ENCODE measurements around the gene KIF26A. TPM values are rescaled to one million over a fixed set of nuclear protein-coding genes. Genes with fewer than 3 reads are reported as not detected.

Gene KIF26A
- total and polyA plus RNA-seq, 2 of the 13 experiments (the other 11 are each of a cell fraction or from before 2014, with no cell fraction given) = not detected

DNA sequence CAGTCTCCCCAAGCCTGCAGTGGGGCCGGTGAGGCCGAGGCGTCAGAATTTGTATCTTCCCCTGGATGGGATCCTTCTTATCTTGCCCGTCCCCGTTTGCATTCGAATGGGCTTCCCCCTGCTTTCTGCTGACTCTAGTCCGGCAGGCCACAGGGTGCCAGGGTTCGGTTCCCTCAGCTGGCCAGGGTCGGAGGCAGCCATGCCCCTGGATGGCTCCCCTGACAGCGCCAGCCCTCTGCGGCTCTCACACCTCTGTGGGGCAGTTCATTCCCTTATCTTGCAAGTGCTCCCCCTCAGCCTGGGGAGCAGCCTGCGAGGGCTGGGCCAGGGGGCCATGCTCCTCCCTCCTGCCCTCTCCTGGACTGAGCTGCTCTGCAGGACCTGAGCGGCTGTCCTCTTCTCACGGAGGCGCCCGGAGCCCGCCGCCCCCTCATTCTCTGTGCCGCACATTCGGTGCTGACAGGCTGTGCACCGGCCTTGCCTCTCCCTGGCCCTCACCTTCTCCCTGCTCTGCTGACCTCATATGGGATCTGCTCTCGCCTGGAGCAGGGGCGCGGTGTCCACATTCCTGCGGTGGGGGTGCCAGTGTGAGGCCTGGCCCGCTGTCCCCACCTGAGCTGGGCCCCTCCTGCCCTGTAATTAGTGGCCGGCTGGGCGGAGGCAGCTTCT is 32.8 kb downstream of the KIF26A start:
- no peak overlapping the region for H3K27ac ChIP-seq (ENCODE audit: extremely low read length, insufficient read depth, low read length)
- peaks cover 2% of the 10 kb centered on the region; the same call in 1 of the 2 replicates for H4K20me1 ChIP-seq (ENCODE audit: insufficient read depth, low read length)
- no peak overlapping the region for H2AFZ ChIP-seq (ENCODE audit: low read length)
- no TSS peak for BruUV-seq (replicated peaks)
- intact Hi-C loops (cut with micrococcal nuclease; ENCODE audit: unreplicated experiment) (no loop called here), in situ Hi-C loops (cut with HindIII; ENCODE audit: extremely low pct_ligation_motif_present, low pct_unique_long_range_greater_than_20kb) (no loop called here)
- no peak overlapping the region for H3K4me3 ChIP-seq (replicated peaks in 1 of 3; ENCODE audit: insufficient read depth in 1 of 3, low read depth in 2 of 3, low read length in 3 of 3)
- no peaks in the 10 kb centered on the region for H3K79me2 ChIP-seq (ENCODE audit: insufficient read depth, low read length)
- peak; percentile 11 for TF ChIP-seq TEAD3 (CRISPR knock-in tag; optimal IDR thresholded peaks at IDR 0.05; ENCODE audit: borderline replicate concordance)
- TF ChIP-seq GZF1 (CRISPR knock-in tag; IDR thresholded peaks at IDR 0.05) = no peak
- CTCF ChIA-PET (ENCODE audit: low intra/inter-chr PET ratio, low total read pairs) = no interaction called here
- 8% methylated on average over 17 of the region's 28 CpGs for WGBS (ENCODE audit: low lambda C conversion rate)
- no peaks in the 10 kb centered on the region for H3K36me3 ChIP-seq (replicated peaks in 1 of 2; ENCODE audit: control insufficient read depth in 1 of 2, insufficient read depth in 2 of 2, low read length in 2 of 2)
- H3K4me2 ChIP-seq (ENCODE audit: low read depth, low read length) = no peak overlapping the region
- H3K9me3 ChIP-seq (ENCODE audit: low read length) = no peaks in the 10 kb centered on the region
- no peaks in the 10 kb centered on the region for H3K4me1 ChIP-seq (ENCODE audit: insufficient read depth, low read length)
- H3K9ac ChIP-seq (ENCODE audit: insufficient read depth, low read depth, low read length) = no peak overlapping the region
- peaks cover 16 to 78% of the 10 kb centered on the region in 2 experiments; a peak in 4 of 5 replicates for H3K27me3 ChIP-seq (ENCODE audit: control insufficient read depth in 1 of 2, insufficient read depth in 2 of 2, low read length in 2 of 2)
- POLR2A ChIA-PET = no interaction called here
- FAIRE-seq = no peak
- no peak for DNase-seq (ENCODE audit: low spot score)
- peak; percentile 8; the same call in 2 of the 3 replicates for ATAC-seq

DNA sequence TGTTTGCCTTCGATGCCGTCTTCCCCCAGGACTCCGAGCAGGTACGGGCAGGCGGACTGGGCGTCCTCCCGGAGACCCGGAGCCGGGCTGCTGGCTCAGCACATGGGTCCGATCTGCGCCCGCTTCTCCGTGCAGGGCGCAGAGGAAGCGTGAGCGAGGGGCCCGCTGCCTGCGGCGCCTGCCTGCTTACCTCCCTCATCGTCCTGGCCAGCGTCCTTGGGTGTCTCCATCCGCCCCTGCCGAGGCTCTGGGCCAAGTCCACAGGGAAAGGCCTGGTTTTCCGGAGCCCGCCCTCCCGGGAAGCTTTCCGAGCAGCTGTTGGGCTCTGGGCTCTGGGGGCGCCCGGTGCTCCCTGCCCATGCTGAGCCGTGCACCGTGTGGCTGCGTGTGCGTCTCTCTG is 33.5 kb downstream of the KIF26A start:
- Histone ChIP-seq H3K36me3 (replicated peaks in 1 of 2; ENCODE audit: control insufficient read depth in 1 of 2, insufficient read depth in 2 of 2, low read length in 2 of 2) (no peaks in the 10 kb centered on the region), H3K27ac (ENCODE audit: extremely low read length, insufficient read depth, low read length) (no peak overlapping the region), H3K4me2 (ENCODE audit: low read depth, low read length) (no peak overlapping the region), H4K20me1 (ENCODE audit: insufficient read depth, low read length) (peaks cover 2% of the 10 kb centered on the region; the same call in 1 of the 2 replicates), H2AFZ (ENCODE audit: low read length) (no peak overlapping the region), H3K79me2 (ENCODE audit: insufficient read depth, low read length) (no peaks in the 10 kb centered on the region), H3K9ac (ENCODE audit: insufficient read depth, low read depth, low read length) (no peak overlapping the region), H3K4me3 (replicated peaks in 1 of 3; ENCODE audit: insufficient read depth in 1 of 3, low read depth in 2 of 3, low read length in 3 of 3) (no peak overlapping the region), H3K4me1 (ENCODE audit: insufficient read depth, low read length) (no peaks in the 10 kb centered on the region), H3K27me3 (ENCODE audit: control insufficient read depth in 1 of 2, insufficient read depth in 2 of 2, low read length in 2 of 2) (peaks cover 18 to 78% of the 10 kb centered on the region in 2 experiments; a peak in 4 of 5 replicates), H3K9me3 (ENCODE audit: low read length) (no peaks in the 10 kb centered on the region)
- POLR2A ChIA-PET = no interaction called here
- CTCF ChIA-PET (ENCODE audit: low intra/inter-chr PET ratio, low total read pairs) = no interaction called here
- intact Hi-C loops (cut with micrococcal nuclease; ENCODE audit: unreplicated experiment) = no loop called here
- no TSS peak for BruUV-seq (replicated peaks)
- DNase-seq (ENCODE audit: low spot score) (no peak), ATAC-seq (no peak), FAIRE-seq (no peak)
- in situ Hi-C loops (cut with HindIII; ENCODE audit: extremely low pct_ligation_motif_present, low pct_unique_long_range_greater_than_20kb) = no loop called here
- 57% methylated on average over 9 of the region's 33 CpGs for WGBS (ENCODE audit: low lambda C conversion rate)
- TF ChIP-seq ELF3 (CRISPR knock-in tag; IDR thresholded peaks at IDR 0.05) (no peak), CEBPG (CRISPR knock-in tag; IDR thresholded peaks at IDR 0.05) (no peak), SOX5 (CRISPR knock-in tag; IDR thresholded peaks at IDR 0.05; ENCODE audit: borderline replicate concordance) (no peak), ZNF264 (CRISPR knock-in tag; IDR thresholded peaks at IDR 0.05) (no peak), ZNF382 (CRISPR knock-in tag; IDR thresholded peaks at IDR 0.05; ENCODE audit: borderline replicate concordance) (no peak), ZNF589 (CRISPR knock-in tag; conservative IDR thresholded peaks at IDR 0.05) (no peak), REXO4 (CRISPR knock-in tag; IDR thresholded peaks at IDR 0.05; ENCODE audit: borderline replicate concordance) (no peak), MAZ (IDR thresholded peaks at IDR 0.05; ENCODE audit: borderline replicate concordance, low read depth, low read length) (no peak), MAZ (CRISPR knock-in tag; IDR thresholded peaks at IDR 0.05; ENCODE audit: low read depth) (no peak), PTBP1 (IDR thresholded peaks at IDR 0.05; ENCODE audit: low read depth, low read length, poor library complexity, severe bottlenecking) (no peak), GATAD1 (CRISPR knock-in tag; IDR thresholded peaks at IDR 0.05) (no peak), RNF2 (conservative IDR thresholded peaks at IDR 0.05; ENCODE audit: low read depth) (no peak)
- TF ChIP-seq, protein P1, sequence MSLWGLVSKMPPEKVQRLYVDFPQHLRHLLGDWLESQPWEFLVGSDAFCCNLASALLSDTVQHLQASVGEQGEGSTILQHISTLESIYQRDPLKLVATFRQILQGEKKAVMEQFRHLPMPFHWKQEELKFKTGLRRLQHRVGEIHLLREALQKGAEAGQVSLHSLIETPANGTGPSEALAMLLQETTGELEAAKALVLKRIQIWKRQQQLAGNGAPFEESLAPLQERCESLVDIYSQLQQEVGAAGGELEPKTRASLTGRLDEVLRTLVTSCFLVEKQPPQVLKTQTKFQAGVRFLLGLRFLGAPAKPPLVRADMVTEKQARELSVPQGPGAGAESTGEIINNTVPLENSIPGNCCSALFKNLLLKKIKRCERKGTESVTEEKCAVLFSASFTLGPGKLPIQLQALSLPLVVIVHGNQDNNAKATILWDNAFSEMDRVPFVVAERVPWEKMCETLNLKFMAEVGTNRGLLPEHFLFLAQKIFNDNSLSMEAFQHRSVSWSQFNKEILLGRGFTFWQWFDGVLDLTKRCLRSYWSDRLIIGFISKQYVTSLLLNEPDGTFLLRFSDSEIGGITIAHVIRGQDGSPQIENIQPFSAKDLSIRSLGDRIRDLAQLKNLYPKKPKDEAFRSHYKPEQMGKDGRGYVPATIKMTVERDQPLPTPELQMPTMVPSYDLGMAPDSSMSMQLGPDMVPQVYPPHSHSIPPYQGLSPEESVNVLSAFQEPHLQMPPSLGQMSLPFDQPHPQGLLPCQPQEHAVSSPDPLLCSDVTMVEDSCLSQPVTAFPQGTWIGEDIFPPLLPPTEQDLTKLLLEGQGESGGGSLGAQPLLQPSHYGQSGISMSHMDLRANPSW (CRISPR knock-in tag; IDR thresholded peaks at IDR 0.05; ENCODE audit: borderline replicate concordance) = no peak
- TF ChIP-seq, protein P2, sequence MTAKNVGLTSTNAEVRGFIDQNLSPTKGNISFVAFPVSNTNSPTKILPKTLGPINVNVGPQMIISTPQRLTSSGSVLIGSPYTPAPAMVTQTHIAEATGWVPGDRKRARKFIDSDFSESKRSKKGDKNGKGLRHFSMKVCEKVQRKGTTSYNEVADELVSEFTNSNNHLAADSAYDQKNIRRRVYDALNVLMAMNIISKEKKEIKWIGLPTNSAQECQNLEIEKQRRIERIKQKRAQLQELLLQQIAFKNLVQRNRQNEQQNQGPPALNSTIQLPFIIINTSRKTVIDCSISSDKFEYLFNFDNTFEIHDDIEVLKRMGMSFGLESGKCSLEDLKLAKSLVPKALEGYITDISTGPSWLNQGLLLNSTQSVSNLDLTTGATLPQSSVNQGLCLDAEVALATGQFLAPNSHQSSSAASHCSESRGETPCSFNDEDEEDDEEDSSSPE (CRISPR knock-in tag; IDR thresholded peaks at IDR 0.05) = no peak

Measured in HepG2 (cell line).